ENCODE data around the gene DNAH10.

GRCh38 chr12:123773375-123773774, 11.3 kb downstream of the DNAH10 start:
- TF ChIP-seq CTCF (IDR thresholded peaks at IDR 0.05; ENCODE audit: insufficient read depth, low read depth, low read length) (no peak), EZH2 (IDR thresholded peaks at IDR 0.05; ENCODE audit: insufficient read depth, low read length) (no peak)

All from astrocyte (in vitro differentiated cells and primary cell).